ENCODE results near the gene SLFN14. TPM values are rescaled to one million over a fixed set of nuclear protein-coding genes. Genes with fewer than 3 reads are reported as not detected.
A peak's percentile ranks its signal among the peaks of the same experiment; 100 is the strongest.

Gene SLFN14
- total RNA-seq, 3 donors from 2014 or later: not detected

DNA sequence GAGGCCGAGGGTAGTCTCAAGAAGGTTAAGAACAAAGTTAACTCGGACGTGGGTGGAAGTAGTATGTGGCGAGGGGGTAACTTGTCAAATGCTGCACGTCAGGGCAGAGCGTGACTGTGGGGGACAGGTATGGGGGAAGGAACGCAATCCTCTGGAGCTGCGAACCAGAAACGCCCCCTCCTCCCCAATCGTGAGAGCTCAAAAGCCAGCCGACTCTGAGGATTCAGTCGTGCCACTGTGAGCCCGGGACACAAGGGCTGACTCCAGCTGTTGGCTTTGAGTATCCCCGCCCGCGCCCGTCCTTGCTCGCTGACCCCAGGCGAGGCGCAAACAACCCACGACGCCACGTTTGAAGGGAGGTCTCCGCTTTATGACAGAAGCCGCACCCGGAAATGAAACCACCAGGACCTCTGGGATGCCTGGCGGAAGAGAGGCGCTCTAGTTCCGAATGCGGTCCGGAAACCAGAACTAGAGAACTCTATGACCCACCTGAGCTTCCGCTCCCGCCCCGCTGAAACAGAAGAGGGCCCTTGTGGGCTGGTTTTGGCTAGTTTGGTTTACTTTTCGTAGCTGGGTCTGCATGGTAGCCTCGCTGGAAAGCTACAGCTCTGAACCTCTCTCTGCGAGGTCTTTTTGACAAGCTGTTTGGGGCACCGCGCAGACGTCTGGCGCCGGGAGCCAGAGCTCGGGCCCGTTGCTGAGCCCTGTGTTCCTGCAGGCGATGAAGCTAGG, 17.7 kb upstream of the SLFN14 start, which contains the start of gene PEX12:
PEX12 (minus strand) TSS at position 375 of the 732 bp plus-strand sequence. CDS start 550 bp downstream, outside the sequence.
- Histone ChIP-seq H3K9me3 (no peaks in the 10 kb centered on the region), H3K36me3 (no peaks in the 10 kb centered on the region), H3K27me3 (no peaks in the 10 kb centered on the region), H3K4me3 (peak within 1 kb of the TSS; percentile 74 to 81 (median 80)), H3K27ac (peak within 1 kb of the TSS; percentile 83 to 92), H3K4me1 (peaks cover 0 to 6% of the 10 kb centered on the region in 2 donors)
- DNase-seq (ENCODE audit: low spot score in 2 of 2): peak; percentile 73 to 82
- TF ChIP-seq POLR2A (IDR thresholded peaks at IDR 0.05) (peak; percentile 72), POLR2AphosphoS5 (IDR thresholded peaks at IDR 0.05) (peak; percentile 75 to 85 (median 75)), CTCF (IDR thresholded peaks at IDR 0.05) (no peak)
- intact Hi-C loops (cut with DNase I; ENCODE audit: low total_unique reads): no loop called here

GRCh38 chr17:35577830-35578196, 17.2 kb upstream of the SLFN14 start:
- H3K27me3 ChIP-seq: no peaks in the 10 kb centered on the region
- peak overlapping the region; percentile 74 to 81 (median 80) for H3K4me3 ChIP-seq
- H3K9me3 ChIP-seq: no peaks in the 10 kb centered on the region
- H3K27ac ChIP-seq: peak overlapping the region; percentile 83 to 92
- no peaks in the 10 kb centered on the region for H3K36me3 ChIP-seq
- TF ChIP-seq POLR2A (IDR thresholded peaks at IDR 0.05) (no peak), POLR2AphosphoS5 (IDR thresholded peaks at IDR 0.05) (no peak), CTCF (IDR thresholded peaks at IDR 0.05) (no peak)
- peaks cover 0 to 6% of the 10 kb centered on the region in 2 donors for H3K4me1 ChIP-seq
- DNase-seq (ENCODE audit: low spot score in 2 of 2): no peak
- intact Hi-C loops (cut with DNase I; ENCODE audit: low total_unique reads): no loop called here

- intact Hi-C loops (cut with DNase I; ENCODE audit: low total_unique reads): no loop called here
- TF ChIP-seq POLR2A (IDR thresholded peaks at IDR 0.05) (no peak), CTCF (IDR thresholded peaks at IDR 0.05) (no peak), POLR2AphosphoS5 (IDR thresholded peaks at IDR 0.05) (no peak)
- peaks cover 0 to 6% of the 10 kb centered on the region in 2 donors for H3K4me1 ChIP-seq
Observed at GRCh38 chr17:35575759-35576158, 15.1 kb upstream of the SLFN14 start.

GRCh38 chr17:35569405-35569804, 8.8 kb upstream of the SLFN14 start:
- H3K27ac ChIP-seq: no peak overlapping the region
- intact Hi-C loops (cut with DNase I; ENCODE audit: low total_unique reads): no loop called here
- H3K4me3 ChIP-seq: no peak overlapping the region
- no peak for DNase-seq (ENCODE audit: low spot score in 2 of 2)
- H3K36me3 ChIP-seq: no peaks in the 10 kb centered on the region
- no peaks in the 10 kb centered on the region for H3K27me3 ChIP-seq
- TF ChIP-seq POLR2AphosphoS5 (IDR thresholded peaks at IDR 0.05) (no peak), CTCF (IDR thresholded peaks at IDR 0.05) (no peak), POLR2A (IDR thresholded peaks at IDR 0.05) (no peak)
- peaks cover 3 to 8% of the 10 kb centered on the region in 2 donors for H3K4me1 ChIP-seq
- no peaks in the 10 kb centered on the region for H3K9me3 ChIP-seq

More at GRCh38 chr17:35575759-35576158, 15.1 kb upstream of the SLFN14 start:
- no peak overlapping the region for H3K27ac ChIP-seq
- no peaks in the 10 kb centered on the region for H3K36me3 ChIP-seq
- no peaks in the 10 kb centered on the region for H3K9me3 ChIP-seq
- no peaks in the 10 kb centered on the region for H3K27me3 ChIP-seq
- H3K4me3 ChIP-seq: no peak overlapping the region
- no peak for DNase-seq (ENCODE audit: low spot score in 2 of 2)

- TF ChIP-seq CTCF (IDR thresholded peaks at IDR 0.05) (no peak), POLR2A (IDR thresholded peaks at IDR 0.05) (no peak), POLR2AphosphoS5 (IDR thresholded peaks at IDR 0.05) (no peak)
- Histone ChIP-seq H3K27me3 (no peaks in the 10 kb centered on the region), H3K4me3 (peak overlapping the region; percentile 64 to 78 (median 72)), H3K9me3 (no peaks in the 10 kb centered on the region), H3K4me1 (peaks cover 3 to 8% of the 10 kb centered on the region in 2 donors), H3K27ac (peak overlapping the region; percentile 80 to 85), H3K36me3 (no peaks in the 10 kb centered on the region)
- DNase-seq (ENCODE audit: low spot score in 2 of 2): no peak
- intact Hi-C loops (cut with DNase I; ENCODE audit: low total_unique reads): no loop called here
Observed at GRCh38 chr17:35568561-35568960, 7.9 kb upstream of the SLFN14 start.

All from breast epithelium (tissue), 4 donors.